Sigmoid colon (tissue), 7 donors: ENCODE data around the gene WIPF2. TPM values are rescaled to one million over a fixed set of nuclear protein-coding genes. Genes with fewer than 3 reads are reported as not detected.

Experiments
- DNase-seq: peaks from one replicate; pipeline ENCODE4 v3.0.0-alpha.2; 2019
- H3K27ac ChIP-seq, 4 donors: fragments of 200-600 bp; sonication (generic); one replicate each; pipeline ENCODE4 v1.5.1; 2016 to 2019; ENCODE audit warnings: mild to moderate bottlenecking in 1 of 4
- H3K27me3 ChIP-seq, 3 donors: fragments of 200-600 bp; sonication (generic); one replicate each; pipeline ENCODE4 v1.5.1; 2019; ENCODE audit warnings: mild to moderate bottlenecking in 1 of 3
- H3K36me3 ChIP-seq, 4 donors: fragments of 200-600 bp; sonication (generic); one replicate each; pipeline ENCODE4 v1.5.1; 2016 to 2019
- H3K4me1 ChIP-seq, 4 donors: fragments of 200-600 bp; sonication (generic); one replicate each; pipeline ENCODE4 v1.5.1; 2017 to 2019
- H3K4me3 ChIP-seq, 4 donors: fragments of 200-600 bp; sonication (generic); one replicate each; pipeline ENCODE4 v1.5.1; 2017 to 2019; ENCODE audit warnings: mild to moderate bottlenecking in 2 of 4, moderate library complexity in 1 of 4
- H3K9me3 ChIP-seq, 4 donors: fragments of 200-600 bp in 3 of 4; sonication (generic) in 3 of 4; one replicate each; pipeline versions ENCODE4 v1.5.1 to v1.6.1; 2013 to 2019
- CTCF ChIP-seq, 4 experiments: fragments of 450-650 bp in 3 of 4; fragments of 200-600 bp in 1 of 4; IDR thresholded peaks; one replicate each; pipeline ENCODE4 v1.5.1; 2016 to 2019; ENCODE audit warnings: antibody characterized with exemption in 4 of 4, mild to moderate bottlenecking in 3 of 4, moderate library complexity in 2 of 4
- EP300 ChIP-seq, 4 donors: sonication (generic); formaldehyde crosslinking; IDR thresholded peaks; one replicate each; pipeline ENCODE4 v1.6.1; 2017; ENCODE audit warnings: antibody characterized with exemption in 4 of 4
- POLR2A ChIP-seq, 2 donors: fragments of 450-650 bp; IDR thresholded peaks; one replicate each; pipeline ENCODE4 v1.6.1; 2016; ENCODE audit warnings: antibody characterized with exemption in 2 of 2, mild to moderate bottlenecking in 2 of 2, moderate library complexity in 2 of 2
- POLR2AphosphoS5 ChIP-seq, 4 donors: sonication (generic); formaldehyde crosslinking; IDR thresholded peaks; one replicate each; pipeline ENCODE4 v1.6.1; 2017; ENCODE audit warnings: antibody characterized with exemption in 4 of 4
- whole genome bisulfite sequencing, 2 donors: extraction: QIAGEN DNeasy Blood & Tissue Kit; methylation state at CpG; one replicate each; pipeline ENCODE4 v1.1.7; 2013; 5-methylcytosine and 5-hydroxymethylcytosine counted together
- intact Hi-C: fragments of 100-400 bp; cut with DNase I; formaldehyde crosslinking; loops from one replicate; pipeline ENCODE4 v1.15.1; 2023
- polyA plus RNA-seq, 3 donors: library from polyadenylated mRNA; stranded (reverse); fragments of 200-250 nt; gene quantifications; one replicate each; pipeline ENCODE4 v1.2.3, GENCODE V29; 2013
- total RNA-seq, 4 donors: library from RNA; depleted of rRNA; stranded (reverse); fragments of >200 nt; gene quantifications; one replicate each; pipeline ENCODE4 v1.1.0, GENCODE V29; 2016
- donor health status: healthy with polysubstance abuse.
- donor health status: Bipolar disorder and iron deficiency.
- donor health status: healthy.

The WIPF2 gene
- total and polyA plus RNA-seq, 7 donors: 6.7 to 20.3 (median 10.2) TPM

GRCh38 chr17:40291281-40291664 is 72.2 kb downstream of the WIPF2 start:
- WGBS, 2 donors: 91 to 92% methylated on average over 2 of the region's 2 CpGs
- no peaks in the 10 kb centered on the region for H3K27me3 ChIP-seq
- no peaks in the 10 kb centered on the region for H3K9me3 ChIP-seq
- no peak for TF ChIP-seq POLR2A (IDR thresholded peaks at IDR 0.05)
- no peak for TF ChIP-seq POLR2AphosphoS5 (IDR thresholded peaks at IDR 0.05)
- no peak for TF ChIP-seq CTCF (IDR thresholded peaks at IDR 0.05)
- TF ChIP-seq EP300 (IDR thresholded peaks at IDR 0.05): no peak
- no peak overlapping the region for H3K27ac ChIP-seq
- no peaks in the 10 kb centered on the region for H3K36me3 ChIP-seq
- H3K4me1 ChIP-seq: peaks cover 0 to 14% (median 9%) of the 10 kb centered on the region in 4 donors
- H3K4me3 ChIP-seq: no peak overlapping the region
- DNase-seq: no peak
- intact Hi-C loops: loop anchor here (5.0 kb wide), 1 partner anchor 274 kb away; the partner anchor contains the start of gene CSF3

- Histone ChIP-seq H3K27ac (peak overlapping the region; percentile 4 to 59 (median 54)), H3K4me3 (no peak overlapping the region), H3K4me1 (peaks cover 0 to 13% (median 5%) of the 10 kb centered on the region in 4 donors), H3K27me3 (no peaks in the 10 kb centered on the region), H3K9me3 (no peaks in the 10 kb centered on the region), H3K36me3 (no peaks in the 10 kb centered on the region)
- 81 to 92% methylated on average over 1 of the region's 1 CpG for WGBS, 2 donors
- peak; percentile 76 for DNase-seq
- intact Hi-C loops: loop anchor here (5.0 kb wide), 1 partner anchor 276 kb away; the partner anchor contains the start of gene CSF3
- TF ChIP-seq POLR2AphosphoS5 (IDR thresholded peaks at IDR 0.05): peak in 1 of 4 donors; percentile 55
- no peak for TF ChIP-seq CTCF (IDR thresholded peaks at IDR 0.05)
- TF ChIP-seq POLR2A (IDR thresholded peaks at IDR 0.05): no peak
- no peak for TF ChIP-seq EP300 (IDR thresholded peaks at IDR 0.05)
These were observed 74.3 kb downstream of the WIPF2 start for GRCh38 chr17:40293363-40293762.

- intact Hi-C loops: no loop called here
- TF ChIP-seq POLR2AphosphoS5 (IDR thresholded peaks at IDR 0.05): no peak
- TF ChIP-seq POLR2A (IDR thresholded peaks at IDR 0.05): no peak
- no peak for TF ChIP-seq CTCF (IDR thresholded peaks at IDR 0.05)
- no peak for TF ChIP-seq EP300 (IDR thresholded peaks at IDR 0.05)
- 89 to 91% methylated on average over 5 of the region's 5 CpGs for WGBS, 2 donors
These were observed 76.7 kb downstream of the WIPF2 start for GRCh38 chr17:40295488-40296436.

GRCh38 chr17:40297511-40297910 is 78.4 kb downstream of the WIPF2 start:
- peaks cover 0 to 19% (median 17%) of the 10 kb centered on the region in 4 donors for H3K4me1 ChIP-seq
- H3K36me3 ChIP-seq: no peaks in the 10 kb centered on the region
- no peaks in the 10 kb centered on the region for H3K9me3 ChIP-seq
- no peak overlapping the region for H3K4me3 ChIP-seq
- intact Hi-C loops: no loop called here
- peak overlapping the region in 1 of 4 donors; percentile 53 for H3K27ac ChIP-seq
- no peak for TF ChIP-seq POLR2AphosphoS5 (IDR thresholded peaks at IDR 0.05)
- TF ChIP-seq CTCF (IDR thresholded peaks at IDR 0.05): no peak
- TF ChIP-seq EP300 (IDR thresholded peaks at IDR 0.05): no peak
- no peak for TF ChIP-seq POLR2A (IDR thresholded peaks at IDR 0.05)
- 93 to 94% methylated on average over 2 of the region's 2 CpGs for WGBS, 2 donors
- H3K27me3 ChIP-seq: no peaks in the 10 kb centered on the region
- no peak for DNase-seq

More at GRCh38 chr17:40295488-40296436, 76.7 kb downstream of the WIPF2 start:
- Histone ChIP-seq H3K4me3 (no peak overlapping the region), H3K4me1 (peaks cover 0 to 19% (median 17%) of the 10 kb centered on the region in 4 donors), H3K9me3 (no peaks in the 10 kb centered on the region), H3K27ac (no peak overlapping the region), H3K36me3 (no peaks in the 10 kb centered on the region), H3K27me3 (no peaks in the 10 kb centered on the region)
- DNase-seq: no peak
